H9 (cell line): ENCODE measurements around the gene PLCL1. TPM values are rescaled to one million over a fixed set of nuclear protein-coding genes. Genes with fewer than 3 reads are reported as not detected.

Experiments used
- DNase-seq: peaks from one replicate; pipeline ENCODE4 v3.0.0-alpha.2; 2017
- H2AFZ ChIP-seq: one replicate; pipeline ENCODE4 v1.6.1; 2013; ENCODE audit warnings: mild to moderate bottlenecking, low read length, control low read depth, moderate library complexity
- H2AK5ac ChIP-seq: 2 replicates; pipeline ENCODE4 v1.6.1; 2013; ENCODE audit warnings: low read length, control low read depth, mixed read lengths; ENCODE audit not compliant: insufficient read length
- H2BK120ac ChIP-seq: one replicate; pipeline ENCODE4 v1.6.1; 2013; ENCODE audit warnings: low read depth, mild to moderate bottlenecking, low read length, control low read depth, inconsistent platforms; ENCODE audit not compliant: poor library complexity, severe bottlenecking
- H2BK12ac ChIP-seq: 2 replicates; pipeline ENCODE4 v1.6.1; 2013; ENCODE audit warnings: low read length, control low read depth, mixed read lengths, low read depth; ENCODE audit not compliant: insufficient read length
- H2BK15ac ChIP-seq: 2 replicates; pipeline ENCODE4 v1.6.1; 2013; ENCODE audit warnings: low read depth, low read length, control low read depth
- H2BK20ac ChIP-seq: one replicate; pipeline ENCODE4 v1.6.1; 2013; ENCODE audit warnings: low read depth, mild to moderate bottlenecking, low read length, control low read depth, inconsistent platforms; ENCODE audit not compliant: poor library complexity, severe bottlenecking
- H2BK5ac ChIP-seq: 2 replicates; pipeline ENCODE4 v1.6.1; 2013; ENCODE audit warnings: low read length, control low read depth, mixed read lengths; ENCODE audit not compliant: insufficient read length
- H3K14ac ChIP-seq: 2 replicates; pipeline ENCODE4 v1.6.1; 2013; ENCODE audit warnings: low read length, control low read depth; ENCODE audit not compliant: insufficient read depth
- H3K18ac ChIP-seq: 2 replicates; pipeline ENCODE4 v1.6.1; 2013; ENCODE audit warnings: low read depth, mild to moderate bottlenecking, mixed read lengths, low read length, control low read depth; ENCODE audit not compliant: insufficient read length
- H3K23ac ChIP-seq: 2 replicates; pipeline ENCODE4 v1.6.1; 2013; ENCODE audit warnings: low read length, control low read depth, mixed read lengths, low read depth; ENCODE audit not compliant: insufficient read length
- H3K23me2 ChIP-seq: 2 replicates; pipeline ENCODE4 v1.6.1; 2013; ENCODE audit warnings: low read depth, mild to moderate bottlenecking, mixed read lengths, low read length, control low read depth; ENCODE audit not compliant: insufficient read length, poor library complexity, severe bottlenecking
- H3K27ac ChIP-seq: 2 replicates; pipeline ENCODE4 v1.5.1; 2013; ENCODE audit warnings: low read length, control low read depth, mixed read lengths, low read depth; ENCODE audit not compliant: insufficient read length
- H3K27me3 ChIP-seq: 2 replicates; pipeline ENCODE4 v1.6.1; 2013; ENCODE audit warnings: low read length, control low read depth, inconsistent platforms; ENCODE audit not compliant: insufficient read depth
- H3K4ac ChIP-seq: 2 replicates; pipeline ENCODE4 v1.6.1; 2013; ENCODE audit warnings: low read depth, mild to moderate bottlenecking, control low read depth, inconsistent platforms, low read length, moderate library complexity
- H3K4me1 ChIP-seq: 2 replicates; pipeline ENCODE4 v1.6.1; 2013; ENCODE audit warnings: low read length, control low read depth, inconsistent platforms; ENCODE audit not compliant: insufficient read depth
- H3K4me2 ChIP-seq: 2 replicates; pipeline ENCODE4 v1.6.1; 2013; ENCODE audit warnings: low read length, control low read depth, mixed read lengths; ENCODE audit not compliant: insufficient read length, insufficient read depth
- H3K56ac ChIP-seq: 2 replicates; pipeline ENCODE4 v1.6.1; 2013; ENCODE audit warnings: low read depth, mild to moderate bottlenecking, mixed read lengths, low read length, control low read depth; ENCODE audit not compliant: insufficient read length
- H3K79me1 ChIP-seq: 2 replicates; pipeline ENCODE4 v1.6.1; 2013; ENCODE audit warnings: low read depth, mild to moderate bottlenecking, moderate library complexity, low read length, control low read depth, inconsistent platforms; ENCODE audit not compliant: insufficient read depth, poor library complexity, severe bottlenecking
- H3K79me2 ChIP-seq: 2 replicates; pipeline ENCODE4 v1.6.1; 2013; ENCODE audit warnings: low read length, control low read depth, inconsistent platforms; ENCODE audit not compliant: insufficient read depth
- H3K9ac ChIP-seq: 2 replicates; pipeline ENCODE4 v1.6.1; 2013; ENCODE audit warnings: low read length, control low read depth, mixed read lengths; ENCODE audit not compliant: insufficient read length; ENCODE audit errors: extremely low read depth
- H3K9me3 ChIP-seq: one replicate; pipeline ENCODE4 v1.6.1; 2013; ENCODE audit warnings: low read depth, low read length, inconsistent platforms; ENCODE audit not compliant: control insufficient read depth
- H3T11ph ChIP-seq: one replicate; pipeline ENCODE4 v1.6.1; 2013; ENCODE audit warnings: mild to moderate bottlenecking, low read length, control low read depth, inconsistent platforms
- H4K20me1 ChIP-seq: one replicate; pipeline ENCODE4 v1.6.1; 2013; ENCODE audit not compliant: control insufficient read depth, insufficient read length, insufficient read depth
- H4K5ac ChIP-seq: 2 replicates; pipeline ENCODE4 v1.6.1; 2013; ENCODE audit warnings: low read depth, mild to moderate bottlenecking, mixed read lengths, low read length, control low read depth; ENCODE audit not compliant: insufficient read length
- H4K8ac ChIP-seq: replicated peaks from 2 replicates; pipeline ENCODE4 v1.6.1; 2013; ENCODE audit warnings: low read length, control low read depth, mixed read lengths, low read depth; ENCODE audit not compliant: insufficient read length
- H4K91ac ChIP-seq: 2 replicates; pipeline ENCODE4 v1.6.1; 2013; ENCODE audit warnings: low read depth, mild to moderate bottlenecking, moderate library complexity, mixed read lengths, low read length, control low read depth; ENCODE audit not compliant: insufficient read length
- H3K27ac Mint-ChIP-seq, 3 experiments: 2 replicates in 2 of 3; 3 replicates in 1 of 3; pipeline ENCODE4 v1.8.0; 2020 to 2021; ENCODE audit warnings: mixed read lengths in 3 of 3, mild to moderate bottlenecking in 1 of 3, moderate library complexity in 1 of 3
- H3K27me3 Mint-ChIP-seq: 2 replicates; pipeline ENCODE4 v1.8.0; 2021; ENCODE audit warnings: low read depth, mild to moderate bottlenecking, moderate library complexity, mixed read lengths
- H3K36me3 Mint-ChIP-seq, 3 experiments: 2 replicates in 2 of 3; 3 replicates in 1 of 3; pipeline ENCODE4 v1.8.0; 2020 to 2021; ENCODE audit warnings: low read depth in 3 of 3, mixed read lengths in 3 of 3; ENCODE audit not compliant: insufficient read depth in 1 of 3
- H3K4me1 Mint-ChIP-seq, 2 experiments: 2 replicates each; pipeline ENCODE4 v1.8.0; 2020; ENCODE audit warnings: mixed read lengths in 2 of 2
- H3K4me3 Mint-ChIP-seq, 2 experiments: 2 replicates in 1 of 2; 3 replicates in 1 of 2; pipeline ENCODE4 v1.8.0; 2020 to 2021; ENCODE audit warnings: mild to moderate bottlenecking in 2 of 2, mixed read lengths in 2 of 2, moderate library complexity in 1 of 2
- H3K9me3 Mint-ChIP-seq, 2 experiments: 2 replicates in 1 of 2; 3 replicates in 1 of 2; pipeline ENCODE4 v1.8.0; 2020; ENCODE audit warnings: mild to moderate bottlenecking in 2 of 2, mixed read lengths in 2 of 2, moderate library complexity in 1 of 2
- WGBS: extraction: QIAGEN DNeasy Blood & Tissue Kit; methylation state at CpG from one replicate; pipeline ENCODE4 v1.1.7; 2013; ENCODE audit warnings: missing lambda C conversion rate, low lambda C conversion rate, mixed read lengths; ENCODE audit not compliant: insufficient read length; ENCODE audit errors: extremely low coverage; 5-methylcytosine and 5-hydroxymethylcytosine counted together
- total RNA-seq: library from RNA; stranded (reverse); gene quantifications from 2 replicates; pipeline ENCODE4 v1.2.1, GENCODE V29; 2021
- TF ChIP-seq, protein P1 (sequence below): fragments of 200-600 bp; sonication (generic); conservative IDR thresholded peaks from 3 replicates; pipeline ENCODE4 v1.8.0; 2021; ENCODE audit warnings: antibody characterized with exemption, mild to moderate bottlenecking

PLCL1 gene
- total RNA-seq, 1 experiment from 2014 or later, result 0.04 TPM

DNA sequence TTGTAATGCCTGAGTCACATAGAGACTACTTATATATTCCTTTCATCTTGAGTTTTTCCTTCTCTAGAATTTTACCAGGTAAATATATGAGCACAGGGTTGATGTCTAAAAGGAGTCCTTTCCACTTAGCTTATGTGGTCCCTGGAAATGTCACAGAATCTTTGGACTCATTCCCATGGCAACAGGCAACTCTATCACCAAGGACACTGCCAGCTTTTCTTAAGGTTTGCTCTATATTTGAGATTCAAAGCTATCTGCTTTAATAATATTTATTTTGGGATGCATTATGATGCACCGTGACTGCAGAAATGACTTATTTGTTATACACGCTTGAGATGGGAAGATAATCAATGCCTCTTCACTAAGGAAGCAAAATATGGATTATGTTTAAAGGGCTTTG, 363.0 kb downstream of the PLCL1 start:
- H3K4me1 Mint-ChIP-seq, result no peaks in the 10 kb centered on the region
- no peaks in the 10 kb centered on the region for H3K4me1 ChIP-seq
- no peak overlapping the region for H2AK5ac ChIP-seq
- no CpG with 5 or more reads among the region's 2 CpGs for WGBS
- no peaks in the 10 kb centered on the region for H3K36me3 Mint-ChIP-seq
- H2BK15ac ChIP-seq, result no peak overlapping the region
- no peak overlapping the region for H2AFZ ChIP-seq
- TF ChIP-seq, protein P1, sequence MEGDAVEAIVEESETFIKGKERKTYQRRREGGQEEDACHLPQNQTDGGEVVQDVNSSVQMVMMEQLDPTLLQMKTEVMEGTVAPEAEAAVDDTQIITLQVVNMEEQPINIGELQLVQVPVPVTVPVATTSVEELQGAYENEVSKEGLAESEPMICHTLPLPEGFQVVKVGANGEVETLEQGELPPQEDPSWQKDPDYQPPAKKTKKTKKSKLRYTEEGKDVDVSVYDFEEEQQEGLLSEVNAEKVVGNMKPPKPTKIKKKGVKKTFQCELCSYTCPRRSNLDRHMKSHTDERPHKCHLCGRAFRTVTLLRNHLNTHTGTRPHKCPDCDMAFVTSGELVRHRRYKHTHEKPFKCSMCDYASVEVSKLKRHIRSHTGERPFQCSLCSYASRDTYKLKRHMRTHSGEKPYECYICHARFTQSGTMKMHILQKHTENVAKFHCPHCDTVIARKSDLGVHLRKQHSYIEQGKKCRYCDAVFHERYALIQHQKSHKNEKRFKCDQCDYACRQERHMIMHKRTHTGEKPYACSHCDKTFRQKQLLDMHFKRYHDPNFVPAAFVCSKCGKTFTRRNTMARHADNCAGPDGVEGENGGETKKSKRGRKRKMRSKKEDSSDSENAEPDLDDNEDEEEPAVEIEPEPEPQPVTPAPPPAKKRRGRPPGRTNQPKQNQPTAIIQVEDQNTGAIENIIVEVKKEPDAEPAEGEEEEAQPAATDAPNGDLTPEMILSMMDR, result no peak
- no peaks in the 10 kb centered on the region for H3K79me2 ChIP-seq
- H2BK120ac ChIP-seq, result no peak overlapping the region
- H3K27me3 ChIP-seq, result no peaks in the 10 kb centered on the region
- H3K27ac ChIP-seq, result no peak overlapping the region
- no peak overlapping the region for H2BK12ac ChIP-seq
- no peak overlapping the region for H3K56ac ChIP-seq
- H3K4me2 ChIP-seq, result no peak overlapping the region
- no peak overlapping the region for H2BK20ac ChIP-seq
- H4K20me1 ChIP-seq, result no peaks in the 10 kb centered on the region
- no peak overlapping the region for H3K18ac ChIP-seq
- H3K9ac ChIP-seq, result no peak overlapping the region
- no peak overlapping the region for H4K8ac ChIP-seq
- H3K9me3 ChIP-seq, result no peaks in the 10 kb centered on the region
- H3K4ac ChIP-seq, result no peak overlapping the region
- H3T11ph ChIP-seq, result no peak overlapping the region
- no peak overlapping the region for H4K5ac ChIP-seq
- no peak overlapping the region for H4K91ac ChIP-seq
- H3K23me2 ChIP-seq, result no peaks in the 10 kb centered on the region
- no peak overlapping the region for H3K4me3 Mint-ChIP-seq
- H3K79me1 ChIP-seq, result no peaks in the 10 kb centered on the region
- DNase-seq, result no peak
- H3K27ac Mint-ChIP-seq, result no peak overlapping the region
- no peaks in the 10 kb centered on the region for H3K9me3 Mint-ChIP-seq
- no peaks in the 10 kb centered on the region for H3K27me3 Mint-ChIP-seq
- no peak overlapping the region for H3K23ac ChIP-seq
- H3K14ac ChIP-seq, result no peak overlapping the region
- H2BK5ac ChIP-seq, result no peak overlapping the region
